GM21723 (cell line): Measurements from ENCODE around the gene RNF123.
"Not testable (repeated sequence)": the region's sequence is repeated elsewhere in the genome, so short reads cannot be mapped to it uniquely, and the experiment has no call there.

Source experiments
- ATAC-seq: cut with Tn5 transposase; IDR thresholded peaks from one replicate; pipeline ENCODE4 v1.9.1; 2021; ENCODE audit warnings: mild to moderate bottlenecking, moderate library complexity; ENCODE audit not compliant: unreplicated experiment

RNF123 gene

DNA sequence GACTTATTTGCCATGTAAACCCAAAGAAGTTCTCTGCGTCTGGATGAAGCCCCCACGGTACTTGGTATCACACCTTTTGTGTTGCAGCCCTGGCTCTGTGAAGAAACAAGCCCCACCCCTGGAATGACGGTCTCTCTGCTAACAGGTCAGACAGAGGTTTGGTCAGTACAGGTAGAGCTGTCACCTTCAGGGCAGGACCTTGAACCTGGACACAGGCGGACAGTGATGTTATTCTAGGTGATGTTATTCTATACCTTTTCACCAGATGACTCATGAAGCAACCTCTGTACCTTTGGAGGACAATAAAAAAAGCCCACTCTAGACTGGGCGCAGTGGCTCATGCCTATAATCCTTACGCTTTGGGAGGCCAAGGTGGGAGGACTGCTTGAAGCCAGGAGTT, 45.4 kb downstream of the RNF123 start:
- no peak for ATAC-seq

DNA sequence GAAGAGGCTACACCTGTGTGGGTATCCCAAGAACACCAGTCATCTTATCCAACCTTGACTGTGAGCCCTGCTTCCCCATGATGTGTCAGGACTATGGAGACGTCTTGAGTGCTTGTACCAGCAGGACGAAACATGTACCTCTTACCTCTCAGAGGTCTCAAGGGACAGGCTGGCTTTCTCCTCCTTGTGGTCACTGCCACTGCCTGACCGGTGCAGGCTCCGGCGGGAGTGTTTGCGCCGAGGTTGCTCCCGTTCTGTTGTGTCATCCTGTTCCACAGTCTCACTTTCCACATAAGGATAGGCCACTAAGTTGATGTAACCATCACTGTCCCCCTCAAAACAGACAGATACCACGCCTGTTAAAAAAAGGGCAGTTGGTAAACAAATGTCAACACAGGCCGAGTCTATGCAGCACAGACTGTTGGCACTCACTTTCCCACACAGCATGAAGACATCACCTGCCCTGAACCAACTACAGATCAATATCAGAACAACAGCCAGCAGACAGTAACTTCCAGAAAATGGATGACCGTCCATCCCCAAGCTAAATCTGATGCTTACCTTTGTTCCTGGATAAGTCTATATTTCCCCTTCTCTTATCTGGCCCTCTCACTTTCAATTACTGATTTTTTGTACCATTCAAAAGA, 48.8 kb downstream of the RNF123 start:
- ATAC-seq, result no peak

GRCh38 chr3:49740427-49740826, 51.1 kb downstream of the RNF123 start:
- no peak for ATAC-seq

DNA sequence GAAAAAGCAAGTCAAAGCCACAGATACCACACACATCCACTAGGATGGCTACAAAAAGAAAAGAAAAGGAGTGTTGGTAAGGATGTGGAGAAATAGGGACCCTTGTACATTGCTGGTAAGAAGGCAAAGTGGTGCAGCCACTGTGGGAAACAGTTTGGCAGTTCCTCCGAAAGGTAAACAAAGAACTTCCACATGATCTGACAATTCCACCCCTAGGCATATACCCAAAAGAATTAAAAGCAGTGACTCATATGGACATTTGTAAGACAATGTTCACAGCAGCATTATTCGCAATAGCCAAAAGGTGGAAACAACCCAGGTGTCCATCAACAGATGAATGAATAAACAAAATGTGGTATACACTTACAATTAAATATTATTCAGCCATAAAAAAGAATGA, 56.6 kb downstream of the RNF123 start:
- no peak for ATAC-seq

GRCh38 chr3:49747792-49748480, 58.6 kb downstream of the RNF123 start:
- ATAC-seq, result no peak

DNA sequence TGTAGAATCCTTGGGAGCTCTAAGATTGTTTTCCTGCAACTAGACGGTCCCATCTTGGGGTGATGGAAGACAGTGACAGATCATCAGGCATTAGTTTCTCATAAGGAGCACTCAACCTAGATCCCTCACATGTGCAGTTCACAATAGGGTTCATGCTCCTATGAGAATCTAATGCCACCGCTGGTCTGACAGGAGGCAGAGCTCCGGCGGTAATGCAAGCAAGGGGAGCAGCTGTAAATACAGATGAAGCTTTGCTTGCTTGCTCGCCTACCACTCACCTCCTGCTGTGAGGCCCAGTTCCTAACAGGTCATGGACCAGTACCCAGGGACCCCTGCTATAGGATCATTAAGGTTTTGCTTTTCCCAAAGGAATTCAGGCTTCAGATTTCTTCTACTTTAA, 59.5 kb downstream of the RNF123 start:
- not testable (repeated sequence) for ATAC-seq

DNA sequence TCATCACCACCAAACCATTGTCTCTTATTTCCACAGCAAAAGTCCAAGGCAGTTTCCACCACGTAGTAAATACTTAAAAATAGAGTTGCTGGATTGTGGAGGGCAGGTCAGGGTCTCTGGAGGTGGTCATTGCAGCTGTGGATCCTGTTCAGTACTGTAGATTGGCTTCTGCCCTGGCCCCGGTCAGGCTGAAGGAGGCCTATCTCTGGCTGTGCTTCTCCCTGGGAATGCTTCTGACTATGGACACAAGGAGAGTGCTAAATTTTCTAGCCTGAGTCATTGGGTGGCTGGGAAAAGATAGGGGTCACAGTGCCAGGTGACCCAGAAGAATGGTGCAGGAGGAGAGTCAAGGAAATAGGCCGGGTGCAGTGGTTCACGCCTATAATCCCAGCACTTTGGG, 60.7 kb downstream of the RNF123 start:
- ATAC-seq, result no peak

GRCh38 chr3:49751501-49751900, 62.1 kb downstream of the RNF123 start:
- no peak for ATAC-seq

DNA sequence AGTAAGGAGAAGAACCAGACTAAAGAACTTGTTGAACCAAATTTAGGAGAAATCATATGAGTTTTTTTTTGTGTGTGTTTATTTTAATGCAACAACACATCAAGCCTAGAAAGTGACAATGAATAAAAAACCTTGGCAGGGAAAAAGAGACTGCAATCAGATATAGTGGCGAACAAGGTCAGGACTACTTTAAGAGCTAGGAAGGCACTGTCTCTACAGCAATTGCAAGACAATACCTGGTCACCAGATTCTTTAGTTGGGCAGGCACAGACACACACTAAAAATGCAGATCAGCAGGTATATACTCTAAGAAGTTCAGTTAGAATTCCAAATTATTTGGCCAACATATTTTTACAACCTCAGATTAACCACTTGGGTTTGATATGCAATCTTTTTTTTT, 65.2 kb downstream of the RNF123 start:
- ATAC-seq, result no peak

- no peak for ATAC-seq
Measured at GRCh38 chr3:49756036-49756435, 66.7 kb downstream of the RNF123 start.

GRCh38 chr3:49757197-49757596, 67.8 kb downstream of the RNF123 start:
- no peak for ATAC-seq

GRCh38 chr3:49759226-49759625, 69.9 kb downstream of the RNF123 start:
- no peak for ATAC-seq

- no peak for ATAC-seq
Measured at GRCh38 chr3:49761661-49762060, 72.3 kb downstream of the RNF123 start.

GRCh38 chr3:49763981-49764380, 74.6 kb downstream of the RNF123 start:
- no peak for ATAC-seq

DNA sequence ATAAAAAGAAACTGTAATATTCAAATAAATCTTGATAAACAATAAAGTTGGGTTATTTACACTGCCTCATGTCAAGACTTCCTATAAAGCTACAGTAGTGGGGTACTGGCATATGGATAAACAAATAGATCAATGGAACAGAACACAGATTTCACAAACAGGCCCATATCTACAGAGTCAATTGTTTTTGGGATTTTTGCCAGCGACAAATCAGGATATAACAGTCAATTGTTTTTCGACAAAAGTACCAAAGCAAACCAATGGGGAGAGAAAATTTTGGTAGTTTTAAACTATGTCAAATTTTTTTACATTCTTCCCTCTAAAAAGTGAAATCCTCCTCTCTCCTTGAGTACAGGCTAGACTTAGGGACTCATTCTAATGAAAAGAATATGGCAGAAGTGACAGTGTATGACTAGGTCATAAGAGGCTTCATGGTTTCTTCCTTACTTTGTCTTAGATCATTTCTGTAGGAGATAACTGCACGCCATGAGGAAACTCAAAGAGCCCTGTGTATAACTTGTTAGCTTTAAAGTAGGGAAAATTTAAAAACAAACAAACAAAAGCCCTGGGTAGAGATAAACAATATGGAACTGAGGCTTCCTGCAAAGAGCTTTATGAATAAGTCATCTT, 80.0 kb downstream of the RNF123 start:
- no peak for ATAC-seq

DNA sequence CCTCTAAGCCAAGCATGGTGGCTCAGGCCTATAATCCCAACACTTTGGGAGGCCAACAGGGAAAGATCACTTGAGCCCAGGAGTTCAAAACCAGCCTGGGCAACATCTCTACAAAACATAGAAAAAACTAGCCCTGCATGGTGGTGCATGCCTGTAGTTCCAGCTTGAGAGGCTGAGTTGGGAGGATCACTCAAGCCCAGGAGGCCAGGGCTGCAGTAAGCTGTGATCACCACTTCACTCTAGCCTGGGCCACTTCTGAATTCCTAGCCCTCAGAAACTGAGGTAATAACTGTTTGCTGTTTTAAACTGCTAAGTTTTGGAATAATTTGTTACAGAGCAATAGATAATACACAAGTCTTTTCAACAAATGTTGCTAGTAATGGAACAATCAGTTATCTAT, 80.6 kb downstream of the RNF123 start:
- no peak for ATAC-seq
